Kidney (tissue), 14 donors: ENCODE measurements around the gene ST3GAL6. TPM values are rescaled to one million over a fixed set of nuclear protein-coding genes. Genes with fewer than 3 reads are reported as not detected.

ENCODE experiments used
- DNase-seq, 5 donors: peaks; one replicate each; pipeline ENCODE4 v3.0.0-alpha.2; 2013 to 2020
- FAIRE-seq: peaks from 2 replicates; lab custom pipeline; 2012; peaks lifted over from hg19 to GRCh38; lab: Jason Lieb, UNC
- H3K27ac ChIP-seq, 2 donors: one replicate each; pipeline ENCODE4 v1.7.0; 2013; ENCODE audit warnings: low read depth in 2 of 2, low read length in 2 of 2, inconsistent platforms in 1 of 2
- H3K27me3 ChIP-seq: one replicate; pipeline ENCODE4 v1.7.1; 2013; ENCODE audit warnings: low read length, inconsistent platforms; ENCODE audit not compliant: control insufficient read depth, insufficient read depth
- H3K36me3 ChIP-seq, 3 donors: one replicate each; pipeline versions ENCODE4 v1.7.0 to v1.7.1; 2013; ENCODE audit warnings: low read length in 3 of 3, control low read depth in 1 of 3, inconsistent platforms in 1 of 3; ENCODE audit not compliant: insufficient read depth in 3 of 3, control insufficient read depth in 2 of 3
- H3K4me1 ChIP-seq, 3 donors: one replicate each; pipeline versions ENCODE4 v1.7.0 to v1.7.1; 2013; ENCODE audit warnings: low read length in 3 of 3, inconsistent platforms in 1 of 3, low read depth in 1 of 3; ENCODE audit not compliant: control insufficient read depth in 2 of 3, insufficient read depth in 2 of 3
- H3K4me3 ChIP-seq, 3 donors: one replicate each; pipeline versions ENCODE4 v1.7.0 to v1.8.1; 2013; ENCODE audit warnings: low read length in 3 of 3, control low read depth in 1 of 3, inconsistent platforms in 1 of 3
- H3K9ac ChIP-seq, 3 donors: one replicate each; pipeline versions ENCODE4 v1.7.0 to v1.7.1; 2013; ENCODE audit warnings: low read length in 3 of 3, control low read depth in 1 of 3, inconsistent platforms in 1 of 3
- H3K9me3 ChIP-seq, 3 donors: one replicate each; pipeline versions ENCODE4 v1.7.0 to v1.7.1; 2013; ENCODE audit warnings: low read length in 3 of 3, control low read depth in 1 of 3, inconsistent platforms in 1 of 3; ENCODE audit not compliant: control insufficient read depth in 2 of 3, insufficient read depth in 1 of 3
- intact Hi-C: fragments of 100-400 bp; cut with DNase I; formaldehyde crosslinking; loops from one replicate; pipeline ENCODE4 v1.11.1; 2022
- polyA plus RNA-seq: library from polyadenylated mRNA; stranded (reverse); fragments of 350-450 nt; fragmentation: Illumina TruSeq; extraction: RNeasy Lipid Tissue Mini Kit (QIAGEN cat#74804); gene quantifications from one replicate; pipeline ENCODE4 v1.2.3, GENCODE V29; 2014; ENCODE audit warnings: low read depth, low replicate concordance; ENCODE audit not compliant: insufficient read depth
- total RNA-seq: library from RNA; stranded (reverse); fragmentation: NEBNext Ultra II Directional; extraction: Animal tissue kit (Norgen Biotek cat#: 25700); gene quantifications from one replicate; pipeline ENCODE4 v1.2.1, GENCODE V29; 2021
- TF ChIP-seq, protein P1 (sequence below): IDR thresholded peaks from 3 replicates; pipeline ENCODE4 v1.5.1; 2012; ENCODE audit warnings: mild to moderate bottlenecking, moderate library complexity, borderline replicate concordance; ENCODE audit not compliant: insufficient read depth; ENCODE audit errors: extremely low read depth
- donor health status: control.
- donor health status: control.
- donor health status: control.
- donor health status: control.
- donor health status: control.
- donor health status: DM: yes; HTN: yes; CAD: no.
- donor health status: Normal renal cell carcinoma (clear cell type).

The ST3GAL6 gene
- total and polyA plus RNA-seq, 2 donors from 2014 or later: 10.7 to 20.8 TPM

DNA sequence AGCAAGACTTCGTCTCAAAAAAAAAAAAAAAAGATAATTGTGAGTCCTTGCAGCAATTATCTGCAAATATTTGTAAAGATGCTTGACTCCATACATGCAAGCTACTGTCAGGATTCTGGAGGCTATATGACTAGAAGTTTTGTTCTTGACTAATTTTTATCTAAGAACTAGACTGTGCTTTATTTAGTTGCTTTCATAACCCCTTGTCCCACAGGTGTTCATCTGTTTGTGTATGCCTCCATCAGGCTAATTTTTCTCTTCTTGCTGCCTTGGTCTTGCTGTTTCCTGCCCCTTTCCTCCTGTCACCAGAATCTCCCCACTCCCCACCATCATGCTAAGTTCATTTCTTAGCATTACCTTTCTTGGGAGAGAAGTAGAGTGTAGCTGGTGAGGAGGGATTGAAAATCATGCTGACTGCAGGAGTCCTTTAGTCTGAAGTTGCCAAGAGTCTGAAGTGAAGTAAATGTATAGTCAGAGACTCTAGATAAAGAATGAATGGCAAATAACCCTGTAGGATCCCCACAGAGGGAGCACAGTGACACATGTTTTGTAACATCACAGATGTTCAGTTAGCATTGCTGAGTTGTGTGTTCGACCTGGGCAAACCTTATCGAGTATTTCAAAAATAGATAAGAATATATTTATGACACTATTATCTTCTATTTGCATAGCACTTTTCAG lies 12.5 kb downstream of the ST3GAL6 start:
- intact Hi-C loops: no loop called here
- Histone ChIP-seq H3K27ac (peak overlapping the region in 1 of 2 donors; percentile 4), H3K27me3 (no peaks in the 10 kb centered on the region), H3K9ac (no peak overlapping the region), H3K9me3 (no peaks in the 10 kb centered on the region), H3K4me3 (no peak overlapping the region), H3K36me3 (no peaks in the 10 kb centered on the region), H3K4me1 (peaks cover 3 to 15% (median 11%) of the 10 kb centered on the region in 3 donors)
- DNase-seq (no peak), FAIRE-seq (no peak)
- TF ChIP-seq, protein P1, sequence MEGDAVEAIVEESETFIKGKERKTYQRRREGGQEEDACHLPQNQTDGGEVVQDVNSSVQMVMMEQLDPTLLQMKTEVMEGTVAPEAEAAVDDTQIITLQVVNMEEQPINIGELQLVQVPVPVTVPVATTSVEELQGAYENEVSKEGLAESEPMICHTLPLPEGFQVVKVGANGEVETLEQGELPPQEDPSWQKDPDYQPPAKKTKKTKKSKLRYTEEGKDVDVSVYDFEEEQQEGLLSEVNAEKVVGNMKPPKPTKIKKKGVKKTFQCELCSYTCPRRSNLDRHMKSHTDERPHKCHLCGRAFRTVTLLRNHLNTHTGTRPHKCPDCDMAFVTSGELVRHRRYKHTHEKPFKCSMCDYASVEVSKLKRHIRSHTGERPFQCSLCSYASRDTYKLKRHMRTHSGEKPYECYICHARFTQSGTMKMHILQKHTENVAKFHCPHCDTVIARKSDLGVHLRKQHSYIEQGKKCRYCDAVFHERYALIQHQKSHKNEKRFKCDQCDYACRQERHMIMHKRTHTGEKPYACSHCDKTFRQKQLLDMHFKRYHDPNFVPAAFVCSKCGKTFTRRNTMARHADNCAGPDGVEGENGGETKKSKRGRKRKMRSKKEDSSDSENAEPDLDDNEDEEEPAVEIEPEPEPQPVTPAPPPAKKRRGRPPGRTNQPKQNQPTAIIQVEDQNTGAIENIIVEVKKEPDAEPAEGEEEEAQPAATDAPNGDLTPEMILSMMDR: no peak

- H3K9ac ChIP-seq: no peak overlapping the region
- H3K27ac ChIP-seq: peak overlapping the region in 1 of 2 donors; percentile 60
- TF ChIP-seq, protein P1: no peak
- intact Hi-C loops: no loop called here
- peaks cover 3 to 15% (median 11%) of the 10 kb centered on the region in 3 donors for H3K4me1 ChIP-seq
- DNase-seq (no peak), FAIRE-seq (no peak)
- H3K4me3 ChIP-seq: no peak overlapping the region
- no peaks in the 10 kb centered on the region for H3K36me3 ChIP-seq
- H3K27me3 ChIP-seq: no peaks in the 10 kb centered on the region
- no peaks in the 10 kb centered on the region for H3K9me3 ChIP-seq
These were observed 13.0 kb downstream of the ST3GAL6 start for GRCh38 chr3:98776140-98776493.

DNA sequence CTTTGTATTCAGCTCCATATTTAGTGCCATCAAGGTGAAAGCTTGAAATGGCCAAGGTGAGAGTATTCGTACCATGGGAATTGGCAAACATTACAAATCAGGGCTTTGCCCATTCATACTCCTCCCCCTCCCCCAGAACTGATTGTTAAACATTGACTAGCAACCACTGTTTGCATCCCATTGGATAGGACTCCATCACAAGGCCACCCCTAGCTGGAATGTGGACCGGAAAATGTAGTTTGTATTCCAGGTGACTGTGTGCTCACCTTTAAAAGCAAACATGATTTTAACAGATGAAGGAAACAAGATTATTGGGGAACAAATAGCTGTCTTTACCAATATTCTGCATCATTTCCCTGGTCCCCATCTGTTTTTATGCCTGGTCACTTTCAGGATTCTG lies 14.1 kb downstream of the ST3GAL6 start:
- TF ChIP-seq, protein P1: no peak
- Histone ChIP-seq H3K27me3 (no peaks in the 10 kb centered on the region), H3K9me3 (no peaks in the 10 kb centered on the region), H3K36me3 (peaks cover 0 to 2% (median 0%) of the 10 kb centered on the region in 3 donors), H3K9ac (no peak overlapping the region), H3K27ac (peak overlapping the region in 1 of 2 donors; percentile 35), H3K4me3 (no peak overlapping the region), H3K4me1 (peaks cover 3 to 21% (median 11%) of the 10 kb centered on the region in 3 donors)
- intact Hi-C loops: no loop called here
- FAIRE-seq (no peak), DNase-seq (peak in 3 of 5 donors; percentile 30 to 56 (median 53))
